Activated CD4-positive, alpha-beta T cell treated with anti-CD3 and anti-CD28 coated beads, Interleukin-2, Interleukin-4, amounts not matched to agents 100 ng/mL and 50 ng/mL, durations not matched to agents 16 hours and 8 hours (primary cell): ENCODE measurements around the gene RSPRY1.
A peak's percentile ranks its signal among the peaks of the same experiment; 100 is the strongest.

Experiments
- DNase-seq: peaks from one replicate; pipeline ENCODE4 v3.0.0-alpha.2; 2020; ENCODE audit warnings: low spot score

The RSPRY1 gene

GRCh38 chr16:57152096-57153093 lies 33.7 kb upstream of the RSPRY1 start:
- no peak for DNase-seq

DNA sequence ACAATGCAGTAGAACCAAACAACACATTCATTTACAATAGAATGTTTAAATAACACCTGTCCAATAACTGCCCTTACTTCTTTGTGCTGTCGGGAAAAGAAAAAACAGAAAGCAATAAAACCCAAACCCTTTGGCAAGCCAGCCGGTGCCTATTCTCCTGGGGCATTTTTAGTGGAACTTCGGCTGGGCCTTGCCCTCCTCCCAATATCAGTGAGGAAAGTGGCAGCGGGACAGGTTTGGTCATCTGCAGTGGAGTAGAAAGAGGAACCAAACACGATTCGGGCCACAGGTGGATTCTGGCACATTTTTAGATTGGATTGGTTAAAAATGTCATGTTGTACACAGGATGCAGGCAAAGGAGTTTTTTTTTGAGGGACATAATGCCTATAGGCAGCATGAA lies 32.3 kb upstream of the RSPRY1 start:
- no peak for DNase-seq

- no peak for DNase-seq
Observed at GRCh38 chr16:57155702-57156350, 30.3 kb upstream of the RSPRY1 start.

GRCh38 chr16:57156351-57156703 lies 29.8 kb upstream of the RSPRY1 start:
- no peak for DNase-seq

DNA sequence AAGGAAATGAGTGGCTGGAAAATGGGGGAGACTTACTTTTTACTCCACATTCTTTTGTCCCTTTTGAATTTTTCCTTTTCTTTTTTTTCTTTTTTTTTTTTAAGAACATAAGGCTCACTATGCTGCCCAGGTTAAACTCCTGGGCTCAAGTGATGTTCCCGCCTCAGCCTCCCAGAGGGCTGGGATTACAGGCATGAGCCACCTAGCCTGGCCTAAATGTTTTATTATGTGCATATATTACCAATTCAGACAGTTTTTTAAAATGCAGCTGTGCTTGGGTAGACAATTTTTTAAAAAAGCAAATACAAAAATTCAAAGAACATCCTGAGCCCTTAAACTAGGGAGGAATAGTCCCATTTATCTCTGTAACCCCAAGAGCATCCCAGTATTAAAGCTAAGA lies 28.6 kb upstream of the RSPRY1 start:
- DNase-seq = no peak

GRCh38 chr16:57159447-57159846 lies 26.7 kb upstream of the RSPRY1 start:
- no peak for DNase-seq

DNA sequence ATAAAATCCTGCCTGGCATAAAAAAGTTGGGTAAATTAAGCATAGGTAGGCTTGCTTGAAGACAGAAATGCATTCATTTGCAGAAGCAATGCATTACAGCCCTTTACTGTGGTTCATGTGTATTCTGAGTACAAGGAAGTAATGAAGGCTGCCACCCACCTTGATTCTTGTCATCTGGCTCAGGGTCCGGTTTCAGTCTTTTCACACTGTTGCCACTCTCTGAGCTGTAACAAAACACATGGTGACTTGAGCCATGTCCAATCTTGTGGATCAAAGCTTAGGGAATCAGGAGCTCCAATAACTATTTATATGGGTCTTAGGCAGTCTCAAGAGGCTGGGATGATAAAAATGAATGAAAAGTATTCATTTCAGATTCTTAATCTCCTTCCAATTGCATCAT lies 22.3 kb upstream of the RSPRY1 start:
- DNase-seq = no peak

GRCh38 chr16:57165483-57165882 lies 20.6 kb upstream of the RSPRY1 start:
- no peak for DNase-seq

GRCh38 chr16:57165938-57166337 lies 20.2 kb upstream of the RSPRY1 start:
- DNase-seq = no peak

- no peak for DNase-seq
Observed at GRCh38 chr16:57166451-57166850, 19.7 kb upstream of the RSPRY1 start.

- no peak for DNase-seq
Observed at GRCh38 chr16:57166951-57167350, 19.2 kb upstream of the RSPRY1 start.

- no peak for DNase-seq
Observed at GRCh38 chr16:57167538-57167937, 18.6 kb upstream of the RSPRY1 start.

DNA sequence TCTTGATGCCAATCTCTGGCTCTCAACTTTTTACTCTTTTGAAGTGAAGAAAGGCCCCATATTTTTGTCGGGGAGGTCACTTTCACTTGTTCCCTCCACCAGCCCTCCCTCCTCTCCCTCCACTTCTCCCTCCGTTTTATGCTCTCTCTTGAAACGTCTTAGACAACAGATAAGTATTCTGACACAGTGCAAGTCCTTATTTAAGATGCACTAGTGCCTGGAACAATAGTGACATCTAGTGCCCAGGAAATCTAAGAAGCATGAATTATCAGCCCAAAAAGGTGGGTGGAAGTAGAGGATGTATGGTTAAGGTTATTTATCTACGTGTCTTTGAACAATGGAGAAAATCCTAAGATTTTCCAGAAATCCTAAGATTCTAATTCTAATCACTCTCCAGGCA lies 18.2 kb upstream of the RSPRY1 start:
- peak; percentile 41 for DNase-seq

DNA sequence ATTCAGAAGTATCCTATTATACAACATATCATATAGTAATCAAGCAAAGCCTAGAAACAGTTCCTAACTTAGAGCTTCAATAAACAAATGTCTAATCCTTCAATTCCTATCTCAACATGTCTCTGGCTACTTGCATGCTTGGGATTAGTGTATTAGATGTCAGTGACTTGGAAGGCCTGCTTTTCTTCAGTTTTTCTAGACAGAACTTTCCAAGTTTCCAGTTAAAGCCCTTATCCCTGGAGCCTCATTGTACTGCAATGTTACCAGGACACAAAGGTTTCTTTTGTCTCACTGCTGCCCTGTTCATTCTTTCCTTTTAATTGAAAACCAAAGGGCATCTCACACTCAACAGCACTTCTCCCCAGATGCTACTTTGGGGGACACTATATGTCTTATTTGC lies 16.8 kb upstream of the RSPRY1 start:
- DNase-seq = no peak

GRCh38 chr16:57172721-57173290 lies 13.3 kb upstream of the RSPRY1 start:
- no peak for DNase-seq

- DNase-seq = no peak
Observed at GRCh38 chr16:57175896-57176295, 10.2 kb upstream of the RSPRY1 start.

DNA sequence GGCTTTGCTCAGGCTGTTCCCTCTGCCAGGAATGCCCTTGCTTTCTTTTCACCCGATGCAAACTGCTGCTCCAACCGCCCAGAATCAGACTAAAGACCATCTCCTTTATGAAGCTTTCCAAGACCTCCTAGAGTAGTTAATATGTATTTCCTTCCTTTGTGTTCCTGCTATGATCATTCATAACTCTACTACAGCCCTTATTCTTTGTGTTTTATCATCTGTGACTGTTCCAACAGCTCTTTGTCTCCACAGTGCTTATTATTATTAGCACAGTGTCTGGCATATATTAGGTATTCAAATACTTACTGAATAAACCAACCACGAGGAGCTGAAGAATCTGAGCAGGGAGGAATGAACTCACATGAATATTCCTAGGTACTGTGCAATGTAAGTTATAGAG lies 7.9 kb upstream of the RSPRY1 start:
- DNase-seq = no peak

DNA sequence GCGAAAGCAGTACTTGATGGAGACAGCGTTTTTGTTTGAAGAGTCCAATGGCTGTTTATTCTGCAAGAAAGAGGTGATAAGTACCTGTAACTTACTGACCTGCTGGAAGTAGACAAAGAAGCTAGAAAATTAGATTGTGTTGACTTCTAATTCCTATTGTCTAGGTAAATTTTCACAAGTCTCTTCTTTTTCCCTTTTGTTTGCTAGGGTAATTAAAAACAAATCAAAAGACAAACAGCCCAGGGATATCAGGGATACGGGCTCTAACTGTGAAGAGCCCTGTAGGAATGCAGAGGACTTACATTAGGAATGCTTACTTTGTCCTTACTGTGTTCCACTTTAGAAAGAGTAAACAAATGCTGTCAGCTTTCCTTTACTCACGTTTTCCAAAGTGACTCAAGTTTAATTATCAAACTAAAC lies 7.3 kb upstream of the RSPRY1 start:
- no peak for DNase-seq

DNA sequence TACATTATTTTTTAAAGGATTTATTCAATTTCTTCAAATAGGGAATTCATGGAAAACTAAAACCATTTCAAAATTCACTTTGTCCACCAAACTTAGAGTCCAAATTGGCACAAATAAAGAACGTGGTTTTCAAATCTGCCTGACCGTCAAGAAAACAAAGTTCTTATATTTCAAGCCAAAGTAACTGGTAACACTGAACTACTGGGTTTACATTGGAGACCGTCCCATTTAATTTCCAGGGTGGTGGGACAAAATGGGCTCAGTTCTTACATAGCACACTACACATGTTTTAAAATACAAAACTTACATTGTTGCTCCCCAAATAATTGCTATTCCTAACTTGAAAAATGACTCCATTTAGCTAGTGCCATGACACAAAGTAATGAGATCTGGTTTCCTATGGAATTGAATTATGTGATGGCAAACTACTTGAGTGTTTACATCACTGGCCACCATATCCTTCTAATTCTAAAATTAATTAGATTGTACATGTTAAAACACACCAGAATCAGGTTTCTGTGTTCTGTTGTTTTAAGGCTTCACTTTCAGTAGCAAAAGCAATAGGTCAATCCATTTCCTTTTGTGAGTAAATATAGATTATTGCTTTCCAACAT lies 6.8 kb upstream of the RSPRY1 start:
- DNase-seq = no peak

DNA sequence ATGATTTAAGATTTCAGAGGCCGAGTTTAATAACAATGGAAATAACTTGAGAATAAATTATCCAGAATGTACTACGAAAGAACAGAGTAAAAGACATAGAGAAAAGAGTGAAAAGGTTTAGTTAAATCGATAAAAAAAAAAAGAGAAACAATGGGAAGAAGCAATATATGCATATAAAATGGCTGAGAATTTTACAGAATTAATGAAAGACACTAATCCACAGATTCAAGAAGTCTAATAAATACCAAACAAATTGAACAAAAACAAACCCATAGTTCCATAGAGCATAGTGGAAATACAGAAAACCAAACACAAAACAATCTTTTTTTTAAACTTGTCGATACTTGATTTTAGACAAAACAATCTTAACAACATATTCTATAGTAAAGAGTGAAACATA lies 2.0 kb upstream of the RSPRY1 start:
- DNase-seq = no peak

GRCh38 chr16:57184887-57185445 lies 1.2 kb upstream of the RSPRY1 start:
- DNase-seq = no peak

GRCh38 chr16:57185446-57185944 lies 634 bp upstream of the RSPRY1 start:
- peak; percentile 28 for DNase-seq
